CD4-positive, alpha-beta T cell treated with Interferon alpha-2 for 1 hour (primary cell): ENCODE measurements around the gene ICAM4.

Source experiments
- DNase-seq, 2 donors: peaks; one replicate each; pipeline ENCODE4 v3.0.0-alpha.2; 2020 to 2022

ICAM4 gene

GRCh38 chr19:10291554-10292205 is 4.9 kb downstream of the ICAM4 start:
- peak in 1 of 2 donors; percentile 33 for DNase-seq

- peak; percentile 76 to 78 for DNase-seq
Observed at GRCh38 chr19:10292206-10292788, 5.5 kb downstream of the ICAM4 start.

- peak; percentile 22 to 23 for DNase-seq
Observed at GRCh38 chr19:10292789-10293636, 6.3 kb downstream of the ICAM4 start.

GRCh38 chr19:10293637-10294367 is 7.0 kb downstream of the ICAM4 start:
- no peak for DNase-seq

- DNase-seq: no peak
Observed at GRCh38 chr19:10294368-10294697, 7.6 kb downstream of the ICAM4 start.

- peak; percentile 79 to 86 for DNase-seq
Observed at GRCh38 chr19:10295305-10295846, 8.6 kb downstream of the ICAM4 start.

GRCh38 chr19:10295847-10296591 is 9.3 kb downstream of the ICAM4 start:
- no peak for DNase-seq

- no peak for DNase-seq
Observed at GRCh38 chr19:10299545-10300458, 13.0 kb downstream of the ICAM4 start.

- no peak for DNase-seq
Observed at GRCh38 chr19:10305139-10305806, 18.5 kb downstream of the ICAM4 start.

GRCh38 chr19:10306327-10306726 is 19.6 kb downstream of the ICAM4 start:
- DNase-seq: no peak

- no peak for DNase-seq
Observed at GRCh38 chr19:10309423-10309822, 22.7 kb downstream of the ICAM4 start, which contains the start of gene ZGLP1. TSS of gene ZGLP1 (minus strand) at chr19:10309815.

- DNase-seq: peak; percentile 87 to 93
Observed at GRCh38 chr19:10315335-10316214, 28.8 kb downstream of the ICAM4 start, which contains the start of gene FDX2. TSS of gene FDX2 (minus strand) at chr19:10316015. CDS start at chr19:10315996, 19 bp downstream.

GRCh38 chr19:10316229-10317044 is 29.7 kb downstream of the ICAM4 start:
- DNase-seq: no peak

GRCh38 chr19:10317045-10317856 is 30.5 kb downstream of the ICAM4 start:
- DNase-seq: no peak

- no peak for DNase-seq
Observed at GRCh38 chr19:10317857-10318462, 31.2 kb downstream of the ICAM4 start.

- no peak for DNase-seq
Observed at GRCh38 chr19:10318807-10319682, 32.3 kb downstream of the ICAM4 start.
